Activated B cell treated with CpG ODN at 0.5 μM for 24 hours (primary cell): ENCODE data around the gene KYNU. TPM values are rescaled to one million over a fixed set of nuclear protein-coding genes. Genes with fewer than 3 reads are reported as not detected.
A peak's percentile ranks its signal among the peaks of the same experiment; 100 is the strongest.

Experiments used
- ATAC-seq: fragments of 200-7000 bp; cut with Tn5 transposase; one replicate; pipeline ENCODE4 v1.10.0; 2021; ENCODE audit warnings: low read depth, mild to moderate bottlenecking, moderate library complexity
- CTCF ChIA-PET: fragments of 350-600 bp; sonication (Branson Sonifier 250); formaldehyde crosslinking; loops from one replicate; lab custom pipeline; 2021; ENCODE audit warnings: antibody characterized with exemption; lab: Charles Lee
- POLR2A ChIA-PET: fragments of 350-600 bp; sonication (Branson Sonifier 250); formaldehyde crosslinking; loops from one replicate; lab custom pipeline; 2021; ENCODE audit warnings: antibody characterized with exemption; lab: Charles Lee
- DNase-seq: peaks from one replicate; pipeline ENCODE4 v3.0.0; 2022
- H3K27ac Mint-ChIP-seq: one replicate; pipeline ENCODE4 v1.8.0; 2020; ENCODE audit warnings: mixed read lengths
- H3K27me3 Mint-ChIP-seq: one replicate; pipeline ENCODE4 v1.8.0; 2021; ENCODE audit warnings: mixed read lengths
- H3K36me3 Mint-ChIP-seq: one replicate; pipeline ENCODE4 v1.8.0; 2021; ENCODE audit warnings: low read depth, mixed read lengths
- H3K4me1 Mint-ChIP-seq: one replicate; pipeline ENCODE4 v1.8.0; 2021; ENCODE audit warnings: mixed read lengths
- H3K4me3 Mint-ChIP-seq: one replicate; pipeline ENCODE4 v1.8.0; 2020; ENCODE audit warnings: mild to moderate bottlenecking, mixed read lengths
- H3K9me3 Mint-ChIP-seq: one replicate; pipeline ENCODE4 v1.8.0; 2020; ENCODE audit warnings: mixed read lengths
- CTCF ChIP-seq: fragments of 200-600 bp; IDR thresholded peaks from one replicate; pipeline ENCODE4 v1.8.0; 2022; ENCODE audit warnings: antibody characterized with exemption, mild to moderate bottlenecking
- intact Hi-C: fragments of 100-400 bp; cut with micrococcal nuclease; formaldehyde crosslinking; loops from one replicate; pipeline ENCODE4 v1.15.1; 2024
- total RNA-seq: library from RNA; stranded (reverse); gene quantifications from 2 replicates; pipeline ENCODE4 v1.2.3, GENCODE V29; 2022

KYNU gene
- total RNA-seq, 1 donor from 2014 or later = 43.8 TPM

- no peak for ATAC-seq
- Mint-ChIP-seq H3K27ac (peak overlapping the region; percentile 57), H3K4me1 (peaks cover 16% of the 10 kb centered on the region), H3K9me3 (peaks cover 4% of the 10 kb centered on the region), H3K4me3 (no peak overlapping the region), H3K27me3 (no peaks in the 10 kb centered on the region), H3K36me3 (peaks cover 16% of the 10 kb centered on the region)
- POLR2A ChIA-PET = no interaction called here
- intact Hi-C loops = no loop called here
- TF ChIP-seq CTCF = no peak
- CTCF ChIA-PET = no interaction called here
- no peak for DNase-seq
Observed at GRCh38 chr2:143015656-143016055, 138.2 kb downstream of the KYNU start.

DNA sequence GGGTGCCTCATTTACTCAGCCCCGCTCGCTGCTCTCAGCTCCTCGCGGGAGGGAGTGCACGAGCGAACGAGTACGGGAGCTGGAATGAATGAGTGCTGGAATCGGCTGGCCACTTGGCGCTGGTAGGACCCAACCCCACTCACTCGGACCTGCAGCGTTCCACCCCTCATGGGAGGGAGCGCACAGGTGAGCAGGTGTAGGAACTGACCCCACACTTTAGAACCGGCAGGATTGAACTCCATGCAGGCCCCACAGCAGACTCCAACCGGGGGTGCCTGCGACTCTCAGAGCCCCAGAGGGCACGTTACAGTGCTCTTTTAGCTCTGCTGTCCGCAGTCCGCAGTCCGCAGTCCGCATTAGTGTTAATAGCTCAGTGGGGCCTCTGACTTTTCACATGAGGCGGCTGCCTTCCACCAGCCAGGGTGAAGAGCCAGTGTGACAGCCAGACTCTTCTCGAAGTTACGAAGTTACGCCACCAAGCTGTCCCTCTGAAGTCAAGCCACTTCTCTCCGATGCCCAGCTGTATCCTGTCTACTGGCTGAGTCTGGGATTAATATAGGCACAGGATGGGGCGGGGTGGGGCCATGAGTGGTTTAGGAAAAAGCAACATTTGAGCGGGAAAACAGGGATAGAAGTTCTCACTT lies 149.1 kb downstream of the KYNU start:
- H3K36me3 Mint-ChIP-seq = peaks cover 19% of the 10 kb centered on the region
- H3K4me1 Mint-ChIP-seq = peaks cover 9% of the 10 kb centered on the region
- intact Hi-C loops = no loop called here
- no peak overlapping the region for H3K4me3 Mint-ChIP-seq
- H3K27ac Mint-ChIP-seq = no peak overlapping the region
- H3K9me3 Mint-ChIP-seq = peaks cover 2% of the 10 kb centered on the region
- ChIA-PET CTCF (no interaction called here), POLR2A (no interaction called here)
- TF ChIP-seq CTCF = no peak
- no peaks in the 10 kb centered on the region for H3K27me3 Mint-ChIP-seq
- ATAC-seq = no peak
- no peak for DNase-seq

DNA sequence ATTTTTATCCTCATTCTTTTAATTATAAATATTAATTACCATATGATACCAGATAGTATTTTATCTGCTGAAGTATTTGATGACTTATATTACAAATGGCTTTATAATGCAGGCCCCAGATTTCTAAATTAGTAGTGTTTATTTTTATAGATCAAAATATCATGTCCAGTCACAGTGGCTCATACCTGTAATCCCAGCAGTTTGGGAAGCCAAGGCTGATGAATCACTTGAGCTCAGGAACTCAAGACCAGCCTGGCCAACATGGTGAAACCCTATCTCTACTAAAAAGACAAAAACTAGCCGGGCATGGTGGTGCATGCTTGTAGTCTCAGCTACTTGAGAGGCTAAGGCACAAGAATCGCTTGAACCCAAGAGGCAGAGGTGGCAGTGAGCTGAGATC lies 151.7 kb downstream of the KYNU start:
- no peak overlapping the region for H3K27ac Mint-ChIP-seq
- ChIA-PET CTCF (no interaction called here), POLR2A (no interaction called here)
- peaks cover 9% of the 10 kb centered on the region for H3K4me1 Mint-ChIP-seq
- peaks cover 36% of the 10 kb centered on the region for H3K36me3 Mint-ChIP-seq
- intact Hi-C loops = no loop called here
- H3K27me3 Mint-ChIP-seq = no peaks in the 10 kb centered on the region
- H3K4me3 Mint-ChIP-seq = no peak overlapping the region
- TF ChIP-seq CTCF = no peak
- DNase-seq (no peak), ATAC-seq (no peak)
- H3K9me3 Mint-ChIP-seq = peaks cover 2% of the 10 kb centered on the region

- Mint-ChIP-seq H3K27me3 (no peaks in the 10 kb centered on the region), H3K27ac (peak overlapping the region; percentile 32), H3K4me1 (peaks cover 9% of the 10 kb centered on the region), H3K4me3 (no peak overlapping the region), H3K36me3 (peaks cover 38% of the 10 kb centered on the region), H3K9me3 (peaks cover 2% of the 10 kb centered on the region)
- DNase-seq = no peak
- peak; percentile 52 for ATAC-seq
- POLR2A ChIA-PET = no interaction called here
- no peak for TF ChIP-seq CTCF
- intact Hi-C loops = loop anchor here (5.0 kb wide), 1 partner anchor 153 kb away; the partner anchor contains the start of gene KYNU
- CTCF ChIA-PET = interaction anchor here (0.8 to 1.2 kb wide), 2 partner anchors 80 to 230 kb away, joined by 3 read pairs; no protein-coding TSS in a partner anchor
Observed at GRCh38 chr2:143030127-143030526, 152.7 kb downstream of the KYNU start.

DNA sequence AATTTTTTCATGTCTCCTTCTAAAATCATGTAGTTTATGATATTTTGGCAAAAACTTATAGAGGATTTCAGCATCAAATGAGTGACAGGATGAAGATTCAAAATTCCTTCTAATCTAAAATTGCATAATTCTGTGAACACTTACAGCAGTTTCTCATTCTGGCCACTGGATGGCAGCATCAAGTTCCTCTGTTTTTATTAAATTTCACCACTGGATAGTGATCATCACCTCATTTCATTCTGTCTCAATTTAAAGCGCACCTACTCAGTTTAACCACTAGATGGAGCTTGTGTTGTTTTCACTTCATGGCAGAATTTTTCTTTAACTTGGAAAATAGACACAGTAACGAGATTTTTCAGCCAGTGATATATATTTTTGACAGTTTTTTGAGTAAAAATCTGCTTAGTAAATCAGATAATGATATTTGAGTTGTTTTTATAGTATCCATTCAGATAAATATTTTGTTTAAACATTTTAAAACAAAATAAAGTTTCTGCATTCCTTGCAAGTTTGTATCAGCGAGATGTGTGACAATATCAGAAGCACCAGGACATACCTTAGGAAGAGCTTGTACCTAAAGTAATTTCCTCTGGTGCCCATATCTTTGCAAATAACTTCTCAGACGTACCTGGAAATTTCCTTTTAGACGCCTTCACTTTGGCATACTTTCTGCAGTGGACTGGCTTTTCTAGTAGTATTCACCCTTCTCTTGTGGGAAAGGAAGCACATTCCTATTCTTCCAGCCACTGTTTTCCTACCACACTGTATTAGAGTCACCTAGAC lies 157.0 kb downstream of the KYNU start:
- Mint-ChIP-seq H3K27me3 (no peaks in the 10 kb centered on the region), H3K27ac (no peak overlapping the region), H3K9me3 (peaks cover 2% of the 10 kb centered on the region), H3K4me1 (peaks cover 9% of the 10 kb centered on the region), H3K4me3 (no peak overlapping the region), H3K36me3 (peaks cover 52% of the 10 kb centered on the region)
- ChIA-PET CTCF (interaction anchor here (0.6 to 2.4 kb wide), 14 partner anchors 11 to 254 kb away, joined by 3 to 15 read pairs (median 4); no protein-coding TSS in a partner anchor), POLR2A (interaction anchor here (1.2 kb wide), 1 partner anchor 18 kb away, joined by 3 read pairs; no protein-coding TSS in a partner anchor)
- DNase-seq (no peak), ATAC-seq (peak; percentile 99)
- peak; percentile 79 for TF ChIP-seq CTCF
- intact Hi-C loops = loop anchor here (1.0 to 5.0 kb wide), 6 partner anchors 76 to 250 kb away; partner anchors contain the start of gene KYNU
